ENCODE data around the gene SVEP1. TPM values are rescaled to one million over a fixed set of nuclear protein-coding genes. Genes with fewer than 3 reads are reported as not detected.

SVEP1 gene
- total and polyA plus RNA-seq, 2 donors (not counting 1 experiment from before 2014, with no cell fraction given): not detected

DNA sequence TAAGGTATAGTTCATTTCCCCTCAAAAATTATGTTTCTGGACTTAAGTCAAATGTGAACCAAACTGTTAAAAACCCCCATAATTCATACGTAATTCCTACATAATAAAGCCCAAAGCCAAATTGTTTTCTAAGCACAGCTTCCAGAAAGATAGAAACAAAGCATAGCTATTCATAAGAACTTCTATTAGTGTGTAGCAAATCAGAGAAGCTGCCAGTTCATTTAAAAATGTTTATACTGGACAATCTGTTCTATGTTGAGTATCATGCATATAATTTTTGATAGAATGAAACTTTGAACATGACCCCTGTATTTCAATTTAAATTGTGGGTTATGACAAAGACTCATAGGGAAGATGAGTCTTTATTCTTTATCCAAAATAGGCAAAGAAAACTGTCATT lies 122.9 kb downstream of the SVEP1 start:
- Histone ChIP-seq H3K9ac (ENCODE audit: low read length) (no peak overlapping the region), H4K20me1 (ENCODE audit: control insufficient read depth, insufficient read depth, low read length, poor library complexity, severe bottlenecking) (no peaks in the 10 kb centered on the region), H3K4me2 (replicated peaks; ENCODE audit: low read depth, low read length, poor library complexity, severe bottlenecking) (no peak overlapping the region), H3K4me3 (ENCODE audit: control extremely low read depth in 1 of 5, extremely low read depth in 1 of 5, insufficient read depth in 1 of 5, low read depth in 2 of 5, low read length in 4 of 5) (no peak overlapping the region), H3K4me1 (ENCODE audit: control insufficient read depth in 2 of 2, insufficient read depth in 2 of 2, low read length in 2 of 2) (no peaks in the 10 kb centered on the region), H3K27me3 (replicated peaks in 1 of 4; ENCODE audit: control extremely low read depth in 1 of 4, control insufficient read depth in 3 of 4, insufficient read depth in 4 of 4, low read length in 3 of 4) (peaks cover 0 to 4% (median 0%) of the 10 kb centered on the region in 4 experiments), H3K27ac (ENCODE audit: low read length in 2 of 2) (no peak overlapping the region), H3K79me2 (ENCODE audit: control insufficient read depth, insufficient read depth, low read length) (no peaks in the 10 kb centered on the region), H3K36me3 (replicated peaks in 1 of 2; ENCODE audit: control extremely low read depth in 1 of 2, control insufficient read depth in 1 of 2, extremely low read depth in 1 of 2, insufficient read depth in 2 of 2, low read length in 1 of 2) (no peaks in the 10 kb centered on the region), H3K9me3 (ENCODE audit: control extremely low read depth in 1 of 3, control insufficient read depth in 2 of 3, insufficient read depth in 1 of 3, low read length in 2 of 3) (no peaks in the 10 kb centered on the region), H2AFZ (ENCODE audit: insufficient read depth, low read depth, low read length, poor library complexity, severe bottlenecking) (no peak overlapping the region)
- peaks cover 4% of the 10 kb centered on the region for H3K27me3 Mint-ChIP-seq
- CTCF ChIA-PET: no interaction called here
- TF ChIP-seq, protein P1, sequence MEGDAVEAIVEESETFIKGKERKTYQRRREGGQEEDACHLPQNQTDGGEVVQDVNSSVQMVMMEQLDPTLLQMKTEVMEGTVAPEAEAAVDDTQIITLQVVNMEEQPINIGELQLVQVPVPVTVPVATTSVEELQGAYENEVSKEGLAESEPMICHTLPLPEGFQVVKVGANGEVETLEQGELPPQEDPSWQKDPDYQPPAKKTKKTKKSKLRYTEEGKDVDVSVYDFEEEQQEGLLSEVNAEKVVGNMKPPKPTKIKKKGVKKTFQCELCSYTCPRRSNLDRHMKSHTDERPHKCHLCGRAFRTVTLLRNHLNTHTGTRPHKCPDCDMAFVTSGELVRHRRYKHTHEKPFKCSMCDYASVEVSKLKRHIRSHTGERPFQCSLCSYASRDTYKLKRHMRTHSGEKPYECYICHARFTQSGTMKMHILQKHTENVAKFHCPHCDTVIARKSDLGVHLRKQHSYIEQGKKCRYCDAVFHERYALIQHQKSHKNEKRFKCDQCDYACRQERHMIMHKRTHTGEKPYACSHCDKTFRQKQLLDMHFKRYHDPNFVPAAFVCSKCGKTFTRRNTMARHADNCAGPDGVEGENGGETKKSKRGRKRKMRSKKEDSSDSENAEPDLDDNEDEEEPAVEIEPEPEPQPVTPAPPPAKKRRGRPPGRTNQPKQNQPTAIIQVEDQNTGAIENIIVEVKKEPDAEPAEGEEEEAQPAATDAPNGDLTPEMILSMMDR (IDR thresholded peaks at IDR 0.05): no peak
- no peak for TF ChIP-seq EZH2 (IDR thresholded peaks at IDR 0.05; ENCODE audit: borderline replicate concordance, insufficient read depth, low read depth, low read length, poor library complexity, severe bottlenecking)
- WGBS (ENCODE audit: insufficient coverage): no CpG with 5 or more reads among the region's 1 CpG
- no peaks in the 10 kb centered on the region for H3K4me1 Mint-ChIP-seq
- no peak overlapping the region for H3K4me3 Mint-ChIP-seq
- POLR2A ChIA-PET: no interaction called here
- DNase-seq: no peak
- H3K9me3 Mint-ChIP-seq (ENCODE audit: insufficient read depth): no peaks in the 10 kb centered on the region
- ATAC-seq (ENCODE audit: low read depth): no peak
- intact Hi-C loops (cut with micrococcal nuclease): no loop called here
- no peak overlapping the region for H3K27ac Mint-ChIP-seq

DNA sequence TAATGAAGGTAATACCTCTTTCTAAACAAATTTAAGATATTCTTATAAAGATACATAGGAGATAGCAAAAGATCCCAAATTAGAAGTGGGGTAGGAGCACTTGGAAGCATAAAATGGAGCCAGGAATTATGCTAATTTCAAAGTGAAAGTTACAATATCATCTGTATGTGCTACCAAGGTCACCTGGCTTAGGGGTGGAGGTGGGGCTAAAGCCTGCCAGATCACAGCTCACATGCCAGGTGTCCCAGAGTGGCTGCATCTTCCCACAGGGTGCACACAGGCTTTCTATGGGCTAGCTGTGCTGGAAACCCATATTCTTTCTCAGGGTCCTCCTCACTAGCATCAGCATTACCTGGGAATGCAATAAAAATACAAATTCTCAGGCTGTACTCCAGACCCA lies 123.7 kb downstream of the SVEP1 start:
- ATAC-seq (ENCODE audit: low read depth) (no peak), DNase-seq (no peak)
- Histone ChIP-seq H3K4me2 (replicated peaks; ENCODE audit: low read depth, low read length, poor library complexity, severe bottlenecking) (no peak overlapping the region), H3K9ac (ENCODE audit: low read length) (no peak overlapping the region), H3K9me3 (ENCODE audit: control extremely low read depth in 1 of 3, control insufficient read depth in 2 of 3, insufficient read depth in 1 of 3, low read length in 2 of 3) (no peaks in the 10 kb centered on the region), H3K4me1 (ENCODE audit: control insufficient read depth in 2 of 2, insufficient read depth in 2 of 2, low read length in 2 of 2) (no peaks in the 10 kb centered on the region), H3K36me3 (replicated peaks in 1 of 2; ENCODE audit: control extremely low read depth in 1 of 2, control insufficient read depth in 1 of 2, extremely low read depth in 1 of 2, insufficient read depth in 2 of 2, low read length in 1 of 2) (no peaks in the 10 kb centered on the region), H3K79me2 (ENCODE audit: control insufficient read depth, insufficient read depth, low read length) (no peaks in the 10 kb centered on the region), H3K27ac (ENCODE audit: low read length in 2 of 2) (no peak overlapping the region), H2AFZ (ENCODE audit: insufficient read depth, low read depth, low read length, poor library complexity, severe bottlenecking) (no peak overlapping the region), H4K20me1 (ENCODE audit: control insufficient read depth, insufficient read depth, low read length, poor library complexity, severe bottlenecking) (no peaks in the 10 kb centered on the region), H3K4me3 (ENCODE audit: control extremely low read depth in 1 of 5, extremely low read depth in 1 of 5, insufficient read depth in 1 of 5, low read depth in 2 of 5, low read length in 4 of 5) (no peak overlapping the region), H3K27me3 (replicated peaks in 1 of 4; ENCODE audit: control extremely low read depth in 1 of 4, control insufficient read depth in 3 of 4, insufficient read depth in 4 of 4, low read length in 3 of 4) (peaks cover 0 to 4% (median 0%) of the 10 kb centered on the region in 4 experiments)
- Mint-ChIP-seq H3K4me3 (no peak overlapping the region), H3K9me3 (ENCODE audit: insufficient read depth) (no peaks in the 10 kb centered on the region), H3K27me3 (peaks cover 8% of the 10 kb centered on the region), H3K4me1 (no peaks in the 10 kb centered on the region), H3K27ac (no peak overlapping the region)
- no peak for TF ChIP-seq EZH2 (IDR thresholded peaks at IDR 0.05; ENCODE audit: borderline replicate concordance, insufficient read depth, low read depth, low read length, poor library complexity, severe bottlenecking)
- TF ChIP-seq, protein P1 (IDR thresholded peaks at IDR 0.05): no peak
- POLR2A ChIA-PET: no interaction called here
- CTCF ChIA-PET: no interaction called here
- intact Hi-C loops (cut with micrococcal nuclease): no loop called here

Measured in B cell (primary cell).